Ovary (tissue), 3 donors: ENCODE results near the gene EYA2.

Experiments used
- CTCF ChIP-seq, 3 donors: fragments of 450-650 bp in 2 of 3; fragments of 200-600 bp in 1 of 3; IDR thresholded peaks; one replicate each; pipeline versions ENCODE4 v1.5.1 to v1.8.0; 2016 to 2022; ENCODE audit warnings: antibody characterized with exemption in 3 of 3, mild to moderate bottlenecking in 1 of 3
- EP300 ChIP-seq: sonication (generic); formaldehyde crosslinking; IDR thresholded peaks from one replicate; pipeline ENCODE4 v1.6.1; 2017; ENCODE audit warnings: antibody characterized with exemption
- POLR2A ChIP-seq: fragments of 450-650 bp; IDR thresholded peaks from one replicate; pipeline ENCODE4 v1.6.1; 2017; ENCODE audit warnings: antibody characterized with exemption, mild to moderate bottlenecking, moderate library complexity
- donor health status: DM: no; HTN: no; CAD: no.

- TF ChIP-seq POLR2A (no peak), CTCF (IDR thresholded peaks at IDR 0.05) (no peak), EP300 (no peak)
These were observed 81.3 kb downstream of the EYA2 start for GRCh38 chr20:46975976-46976375.
